NCI-H1930 (cell line): Measurements from ENCODE around the gene KRABD2.
"Not testable (repeated sequence)": the region's sequence is repeated elsewhere in the genome, so short reads cannot be mapped to it uniquely, and the experiment has no call there.

Source experiments
- DNase-seq, 2 experiments: peaks; one replicate each; lab custom pipeline; 2025; lab: John Stamatoyannopoulos, UW

KRABD2 gene

DNA sequence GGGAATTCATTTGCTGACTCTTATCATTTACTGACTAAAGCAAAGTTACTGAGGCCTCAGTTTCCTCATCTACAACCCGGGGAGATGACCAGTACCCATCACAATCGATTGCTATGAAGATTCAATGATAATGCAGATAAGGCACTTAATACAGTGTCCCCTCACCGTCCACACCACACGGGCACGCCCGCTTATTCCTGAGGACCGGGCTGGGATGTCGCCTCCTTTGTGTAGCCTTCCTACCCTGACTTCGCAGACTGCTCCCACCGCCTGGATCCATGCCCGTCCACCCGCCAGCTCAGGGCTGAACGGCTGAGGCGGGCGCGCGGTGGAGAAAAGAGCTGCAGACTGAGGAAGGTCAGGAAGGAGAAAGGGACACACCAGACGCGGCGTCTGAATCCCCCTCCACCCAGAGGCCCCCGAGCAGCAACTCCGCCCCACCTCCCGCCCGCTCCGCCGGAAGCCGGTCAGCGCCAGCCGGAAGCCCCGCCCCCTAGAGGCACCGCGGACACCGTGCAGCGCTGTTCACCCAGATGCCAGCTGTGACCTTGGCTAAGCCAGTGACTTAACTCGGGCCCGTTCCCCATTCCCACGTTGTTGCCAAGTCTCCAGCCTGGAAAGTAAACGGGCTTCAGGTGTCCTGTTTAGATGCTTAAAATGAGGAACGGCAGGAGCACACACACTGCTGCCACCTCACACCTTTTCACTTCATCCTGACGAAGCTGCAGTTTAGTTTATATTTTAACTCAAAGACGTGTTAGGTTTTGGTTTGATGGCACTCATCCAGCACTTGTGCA, at the start of gene KRABD2:
KRABD2 (minus strand) TSS at position 434 of the 797 bp plus-strand sequence.
- peak; percentile 77 to 87 for DNase-seq

DNA sequence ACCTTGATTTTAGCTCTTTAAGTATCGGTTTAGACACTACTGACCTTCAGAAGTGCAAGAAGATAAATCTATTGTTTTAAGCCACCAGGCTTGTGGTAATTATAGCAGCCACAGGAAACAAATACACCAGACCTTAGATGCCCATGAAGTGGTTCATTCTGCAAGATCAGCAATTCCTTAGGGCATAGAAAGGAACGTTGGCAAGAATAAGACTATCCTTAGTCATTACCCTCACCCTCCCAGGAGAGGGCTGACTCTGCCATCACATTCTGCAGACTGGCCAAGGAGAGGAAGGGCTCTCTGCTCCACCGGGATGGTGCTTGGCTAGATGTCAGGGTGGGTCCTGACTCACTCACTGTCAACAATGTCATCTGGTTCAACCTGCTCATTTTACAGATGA, 45.1 kb upstream of the KRABD2 start:
- DNase-seq = no peak

DNA sequence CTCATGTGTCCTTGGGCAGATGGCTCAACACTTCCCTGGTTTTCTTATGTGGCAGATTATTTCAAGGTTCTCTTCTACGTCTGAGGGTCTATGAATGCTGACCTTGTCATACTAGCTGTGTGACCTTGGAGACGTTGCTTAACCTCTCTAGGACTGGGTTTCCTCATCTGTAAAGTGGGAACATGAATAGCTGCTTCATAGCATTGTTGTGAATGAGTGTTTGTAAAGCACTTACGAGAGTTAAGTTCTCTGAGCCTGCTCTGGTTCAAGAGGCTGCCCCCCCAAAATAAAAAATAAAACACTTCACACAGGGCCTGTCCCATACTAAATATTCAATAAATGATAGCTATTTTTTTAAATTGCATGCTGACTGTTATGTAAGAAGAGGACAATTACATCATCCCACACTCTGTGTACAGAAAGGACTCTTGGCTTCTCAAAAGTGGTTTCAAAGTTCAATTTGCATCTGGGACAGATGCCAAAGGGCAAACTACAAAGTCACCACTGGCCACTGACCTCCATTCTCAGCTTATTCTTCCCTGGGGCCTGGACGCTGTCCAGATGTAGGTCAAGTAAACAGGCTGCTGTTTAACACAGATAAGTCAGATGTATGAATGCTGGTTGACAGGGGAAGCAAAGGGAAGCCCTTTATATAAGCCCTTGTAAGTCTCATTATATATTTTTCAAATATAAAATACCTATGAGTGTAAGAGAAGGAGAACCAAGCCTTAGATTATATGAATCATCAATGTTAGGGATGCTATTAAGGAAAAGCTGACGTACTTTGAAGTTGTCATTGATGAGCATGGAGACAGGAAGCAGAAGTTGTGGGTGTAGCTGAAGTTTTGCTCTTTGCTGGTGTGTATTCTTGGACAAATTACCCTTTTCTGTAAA, 43.8 kb upstream of the KRABD2 start:
- no peak for DNase-seq

DNA sequence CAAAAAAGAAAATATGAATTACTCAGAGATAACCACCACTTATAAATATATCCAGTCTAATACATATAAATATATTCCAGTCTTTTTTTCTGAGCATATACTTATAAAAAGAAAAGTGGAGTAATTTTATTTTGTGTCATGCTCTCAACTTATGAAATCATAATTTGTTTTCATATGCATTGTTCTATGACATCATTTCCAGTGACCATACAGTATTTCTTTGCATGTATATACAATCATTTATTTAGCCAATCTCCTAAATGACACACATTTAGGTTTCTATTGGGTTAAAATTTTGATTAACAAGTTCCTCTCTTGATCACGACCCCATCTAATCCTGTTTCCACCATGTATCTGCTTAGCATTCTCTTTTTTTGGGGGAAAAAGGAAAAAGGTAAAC, 42.8 kb upstream of the KRABD2 start:
- DNase-seq = no peak

DNA sequence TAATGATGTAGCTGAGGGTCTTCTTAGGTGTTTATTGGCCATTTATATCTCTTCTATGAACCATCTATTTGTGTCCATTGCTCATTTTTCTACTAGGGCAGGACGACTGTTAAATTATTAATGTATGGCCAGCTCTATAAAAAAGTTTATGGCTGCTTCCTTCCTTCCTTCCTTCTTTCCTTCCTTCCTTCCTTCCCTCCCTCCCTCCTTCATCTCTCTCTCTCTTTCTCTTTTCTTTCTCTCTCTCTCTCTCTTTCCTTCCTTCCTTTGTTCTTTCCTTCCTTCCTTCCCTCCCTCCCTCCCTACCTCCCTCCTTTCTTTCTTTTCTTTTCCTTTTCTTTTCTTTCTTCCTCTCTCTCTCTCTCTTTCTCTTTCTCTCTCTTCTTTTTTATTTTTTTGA, 42.0 kb upstream of the KRABD2 start:
- DNase-seq = no peak

DNA sequence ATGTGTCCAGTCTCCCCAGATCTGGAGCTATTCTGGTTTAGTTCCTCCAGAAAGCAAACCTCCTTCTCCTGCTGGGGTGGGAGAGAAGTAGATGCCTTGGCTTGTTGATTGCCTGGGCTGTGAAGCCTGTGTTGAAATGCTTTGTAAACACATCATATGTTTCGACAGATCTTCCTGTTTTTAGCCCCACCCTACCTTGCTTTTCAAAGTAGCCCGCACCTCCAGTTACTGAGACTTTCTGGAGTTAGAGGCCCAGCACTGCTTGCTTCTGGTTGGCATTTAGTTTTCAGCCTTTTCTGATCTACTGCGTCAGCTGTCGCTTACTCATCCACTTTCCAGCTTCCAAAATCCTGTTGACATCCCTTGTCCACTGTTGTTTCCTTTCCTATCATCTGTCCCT, 41.3 kb upstream of the KRABD2 start:
- no peak for DNase-seq

DNA sequence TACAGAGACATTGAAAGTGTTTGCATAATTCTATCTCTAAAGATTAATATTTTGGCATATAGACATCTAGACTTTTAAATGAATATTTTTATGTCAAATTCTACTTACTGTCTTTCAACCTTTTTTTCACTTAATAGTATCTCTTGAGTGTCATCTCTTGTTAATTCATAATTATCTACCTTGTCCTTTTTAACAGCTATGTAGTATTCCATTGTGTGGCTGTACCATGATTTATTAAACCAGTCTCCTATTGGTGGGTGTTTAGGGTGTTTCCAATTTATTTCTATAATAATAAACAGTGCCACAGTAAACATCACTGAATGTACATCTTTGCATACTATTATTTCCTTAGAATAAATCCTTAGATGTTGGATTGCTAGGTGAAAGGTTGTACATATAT, 37.4 kb upstream of the KRABD2 start:
- no peak for DNase-seq

DNA sequence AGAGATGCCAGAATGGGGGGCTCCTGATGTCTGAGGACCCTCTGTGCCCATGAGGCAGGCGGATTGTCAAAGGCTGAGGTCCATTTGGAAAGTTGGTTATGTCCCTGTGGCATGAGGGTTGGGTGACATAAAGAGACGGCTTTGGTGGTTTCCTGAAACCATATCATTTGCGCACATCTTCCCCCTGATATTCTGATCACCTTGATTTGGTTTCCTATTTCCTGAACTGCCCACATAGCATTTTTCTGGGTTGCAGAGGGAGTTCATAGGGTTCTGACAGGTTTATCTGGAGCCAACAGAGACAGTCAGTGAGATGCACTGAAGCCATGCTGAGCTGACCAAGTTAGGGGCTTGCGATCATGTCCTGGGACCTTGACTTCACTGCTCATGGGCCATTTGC, 36.8 kb upstream of the KRABD2 start:
- no peak for DNase-seq

DNA sequence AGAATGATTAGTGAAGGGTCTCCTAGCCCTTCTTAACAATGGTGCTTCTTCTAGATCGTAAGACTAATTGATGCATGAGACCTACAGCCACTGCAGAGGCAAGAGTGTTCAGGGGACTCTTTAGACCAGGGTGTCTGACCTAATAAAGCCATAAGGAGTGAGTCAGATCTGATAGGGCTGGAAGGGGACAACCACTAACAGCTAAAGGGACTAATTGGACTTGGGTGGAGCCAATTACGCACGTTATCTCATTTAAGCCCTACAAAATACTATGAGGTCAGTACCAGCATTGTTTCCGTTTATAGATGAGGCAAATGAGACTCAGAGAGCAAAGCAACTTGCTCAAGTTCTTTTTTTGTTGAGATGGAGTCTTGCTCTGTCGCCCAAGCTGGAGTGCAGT, 35.6 kb upstream of the KRABD2 start:
- DNase-seq = no peak

DNA sequence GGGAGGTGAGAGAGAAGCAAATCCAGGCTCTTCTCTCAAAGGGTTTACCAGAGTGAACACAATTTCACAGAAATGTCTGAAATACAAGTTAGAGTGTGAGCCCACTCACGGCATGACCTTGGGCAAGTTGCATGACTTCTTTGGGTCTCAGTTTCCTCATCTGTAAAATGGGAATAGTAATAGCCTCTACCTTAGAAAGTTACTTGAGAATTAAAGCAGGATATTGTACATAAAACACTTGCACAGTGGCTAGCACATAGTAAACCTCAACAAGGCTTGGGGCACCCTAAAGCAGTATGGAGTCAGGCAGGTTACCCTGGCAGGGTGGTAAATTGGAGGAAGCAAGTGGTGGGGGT, 34.4 kb upstream of the KRABD2 start:
- DNase-seq = no peak

DNA sequence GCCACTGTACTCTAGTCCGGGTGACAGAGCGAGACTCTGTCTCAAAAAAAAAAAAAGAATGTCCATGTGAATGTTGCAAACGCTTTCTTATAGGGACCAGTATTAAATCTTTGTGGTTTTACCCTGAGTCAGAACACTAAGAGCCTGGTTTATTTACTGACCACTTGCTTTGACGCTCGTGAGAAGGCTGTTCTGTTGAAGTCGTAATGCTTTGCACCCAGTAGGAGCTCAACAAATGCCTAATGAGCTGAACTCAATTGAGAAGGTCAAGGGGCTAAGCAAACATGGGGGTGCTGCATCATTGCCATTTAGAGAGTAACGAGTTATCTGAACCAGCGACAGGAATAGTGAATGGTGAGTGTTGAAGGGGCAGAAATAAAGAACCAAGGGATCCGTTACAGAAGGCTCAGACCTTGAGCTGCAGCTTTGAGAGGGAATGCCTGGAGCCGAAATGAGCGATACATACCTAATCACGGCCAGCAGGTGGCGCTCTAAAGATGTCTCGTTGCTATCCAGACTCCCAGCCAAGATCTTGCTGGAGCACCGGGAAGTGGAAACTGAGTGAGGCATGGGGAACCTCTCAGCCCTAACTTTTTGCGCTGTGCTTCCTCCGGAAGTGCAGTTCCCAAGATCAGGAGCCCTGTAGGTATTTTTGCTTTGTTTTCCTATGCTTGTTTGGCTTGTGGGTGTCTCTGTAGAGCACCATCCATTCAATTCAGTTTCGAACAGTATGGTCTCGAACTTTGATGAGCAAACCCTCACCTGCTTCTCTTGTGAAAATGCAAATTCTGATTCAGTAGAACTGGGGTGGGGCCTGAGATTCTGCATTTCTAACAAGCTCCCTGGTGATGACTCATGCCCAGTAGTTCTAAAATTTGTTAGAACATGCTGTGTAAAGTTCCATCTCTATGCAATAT, 33.7 kb upstream of the KRABD2 start:
- DNase-seq = peak; percentile 61 to 83

DNA sequence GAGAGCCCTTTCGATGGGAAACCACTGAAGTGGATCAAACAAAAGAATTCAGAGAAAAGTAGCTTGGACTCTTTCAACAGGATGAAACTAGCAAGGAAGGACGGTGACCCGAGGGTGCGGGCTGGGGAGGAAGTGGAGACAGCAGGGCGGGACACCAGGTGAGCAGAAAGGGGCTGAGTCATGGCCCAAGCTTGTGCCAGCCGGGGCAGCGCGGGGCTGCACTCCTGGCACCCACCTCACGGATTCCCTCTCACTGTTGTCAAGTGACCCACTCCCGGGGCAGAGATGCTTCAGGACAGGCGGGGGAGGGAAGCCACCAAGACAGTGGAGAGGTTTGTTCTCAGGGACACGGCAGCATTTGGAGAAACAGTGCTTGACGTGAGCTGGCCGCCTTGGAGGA, 31.9 kb upstream of the KRABD2 start:
- no peak for DNase-seq

DNA sequence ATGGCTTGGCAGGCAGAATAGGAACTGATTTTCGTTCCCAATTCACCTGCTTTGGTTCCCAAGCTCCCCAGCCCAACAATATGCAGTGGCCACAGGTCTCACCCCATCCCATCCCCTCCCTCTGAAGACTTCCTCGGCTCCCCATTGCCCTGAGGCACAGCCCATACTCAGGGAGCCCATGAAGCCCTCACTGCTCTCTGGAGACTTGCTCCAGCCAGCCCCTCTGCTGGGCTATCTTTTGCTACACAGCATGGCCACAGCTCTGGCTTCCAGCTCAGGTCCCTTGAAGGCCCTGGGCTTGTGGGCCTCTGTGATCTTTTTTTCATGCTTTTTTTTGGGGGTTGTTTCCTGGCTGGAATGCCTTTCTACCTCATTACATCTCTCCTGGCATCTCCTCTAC, 29.7 kb upstream of the KRABD2 start:
- DNase-seq = no peak

DNA sequence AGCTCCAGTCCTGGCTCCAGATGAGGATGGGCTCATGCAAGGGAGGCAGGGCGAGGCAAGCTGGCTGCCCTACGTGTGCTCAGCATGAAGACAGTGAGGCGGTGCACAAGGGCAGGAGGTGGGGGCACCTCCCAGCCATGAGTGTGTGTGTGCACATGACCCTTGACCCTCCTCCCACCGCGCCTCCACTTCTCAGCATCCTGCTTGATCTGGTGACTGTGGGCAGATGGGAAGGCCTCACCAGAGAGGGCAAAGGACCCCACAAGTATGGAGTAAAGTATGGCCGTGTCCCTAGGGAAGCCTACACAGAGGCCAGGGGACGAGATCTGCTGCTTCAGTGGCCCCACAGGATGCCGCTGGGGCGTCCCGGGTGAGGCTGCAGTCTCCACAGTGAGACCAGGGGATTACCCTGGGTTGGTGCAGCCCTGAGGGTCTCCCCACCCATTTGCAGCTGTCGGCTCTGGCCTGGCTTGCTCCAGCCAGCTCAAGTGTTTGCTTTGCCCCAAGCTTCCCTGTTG, 29.1 kb upstream of the KRABD2 start:
- no peak for DNase-seq

DNA sequence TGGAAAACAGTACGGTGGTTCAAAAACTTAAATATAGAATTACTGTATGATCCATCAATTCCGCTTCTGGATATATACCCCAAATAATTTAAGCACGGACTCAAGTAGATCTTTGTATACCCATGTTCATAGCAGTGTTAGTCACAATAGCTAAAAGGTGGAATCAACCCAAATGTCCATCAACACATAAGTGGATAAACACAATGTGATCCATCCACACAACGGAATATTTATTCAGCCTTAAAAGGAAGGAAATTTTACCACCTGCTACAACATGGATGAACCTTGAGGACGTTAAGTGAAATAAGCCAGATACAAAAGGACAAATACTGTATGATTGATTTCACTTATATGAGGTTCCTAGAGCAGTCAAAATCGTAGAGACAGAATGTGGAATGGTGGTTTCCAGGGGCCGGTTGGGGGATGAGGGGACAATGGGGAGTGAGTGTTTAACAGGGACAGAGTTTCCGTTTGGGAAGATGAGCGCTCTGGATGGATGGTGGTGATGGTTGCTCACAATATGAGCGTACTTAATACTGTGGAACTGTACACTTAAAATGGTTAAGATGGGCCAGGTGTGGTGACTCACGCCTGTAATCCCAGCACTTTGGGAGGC, 26.5 kb upstream of the KRABD2 start:
- DNase-seq = no peak

DNA sequence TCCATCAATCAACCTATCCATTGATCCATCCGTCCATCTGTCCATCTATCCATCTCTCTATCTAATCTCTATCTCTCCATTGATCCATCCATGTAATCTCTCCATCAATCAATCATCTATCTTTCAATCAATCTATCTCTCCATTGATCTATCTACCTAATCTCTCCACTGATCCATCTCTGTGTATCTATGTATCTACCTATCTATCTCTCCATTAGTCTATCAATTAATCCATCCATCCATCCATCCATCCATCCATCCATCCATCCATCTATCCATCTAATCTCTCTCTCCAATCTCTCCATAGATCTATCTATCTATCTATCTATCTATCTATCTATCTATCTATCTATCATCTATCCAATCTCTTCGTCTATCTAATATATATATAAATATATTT, 24.6 kb upstream of the KRABD2 start:
- no peak for DNase-seq

DNA sequence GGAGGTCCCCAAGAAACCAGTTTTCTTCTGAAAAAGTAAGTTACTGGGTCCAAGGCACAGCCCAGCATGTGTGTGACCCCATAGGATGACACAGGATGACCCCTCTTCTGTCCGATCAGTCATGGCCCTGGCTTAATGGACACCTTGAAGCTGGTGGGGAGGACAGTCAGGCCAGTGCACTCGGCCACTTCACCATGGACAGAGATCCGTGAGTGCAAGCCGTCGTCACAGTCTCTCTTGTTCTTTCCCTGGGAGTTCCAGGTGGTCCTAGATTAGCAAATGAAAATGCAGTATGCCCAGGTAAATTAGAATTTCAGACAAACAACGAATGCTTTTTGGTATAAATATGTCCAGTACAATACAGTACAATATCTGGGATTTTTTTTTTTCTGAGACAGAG, 22.5 kb upstream of the KRABD2 start:
- no peak for DNase-seq

DNA sequence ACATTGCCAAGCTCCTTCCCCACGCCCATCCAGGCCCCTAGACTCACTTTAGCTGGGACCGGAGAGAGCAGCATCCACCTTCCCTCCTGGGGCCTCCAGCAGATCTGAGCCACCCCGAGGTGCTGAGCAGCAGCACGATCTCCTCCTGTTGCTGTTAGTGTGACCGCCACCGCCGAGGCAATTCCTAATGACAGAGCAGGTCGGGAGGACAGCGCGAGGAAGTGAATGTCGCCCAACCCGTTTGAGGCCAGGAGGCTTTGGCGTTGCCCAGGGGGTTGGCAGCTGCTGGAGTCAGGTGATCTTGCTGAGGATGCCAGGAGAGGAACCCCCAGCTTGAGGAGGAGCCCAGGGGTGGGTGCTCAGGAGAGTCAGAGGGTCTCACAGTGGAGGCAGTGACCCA, 21.1 kb upstream of the KRABD2 start, which contains the start of gene RNF222:
RNF222 (minus strand) TSS at position 192 of the 400 bp plus-strand sequence. CDS start 4,366 bp downstream, outside the sequence.
- DNase-seq = no peak

DNA sequence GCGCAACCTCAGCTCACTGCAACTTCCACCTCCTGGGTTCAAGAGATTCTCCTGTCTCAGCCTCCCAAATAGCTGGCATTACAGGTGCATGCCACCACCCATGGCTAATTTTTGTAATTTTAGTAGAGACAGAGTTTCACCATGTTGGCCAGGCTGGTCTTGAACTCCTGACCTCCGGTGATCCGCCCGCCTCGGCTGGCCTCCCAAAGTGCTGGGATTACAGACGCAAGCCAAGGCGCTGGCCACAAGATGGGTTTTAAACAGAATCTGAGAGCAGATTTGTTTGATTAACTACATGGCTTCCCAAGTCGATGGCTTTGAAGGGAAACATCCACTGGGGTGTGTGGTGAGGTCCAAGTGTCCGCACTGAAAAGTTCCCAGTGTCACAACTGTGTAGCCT, 18.0 kb upstream of the KRABD2 start:
- DNase-seq = not testable (repeated sequence)

DNA sequence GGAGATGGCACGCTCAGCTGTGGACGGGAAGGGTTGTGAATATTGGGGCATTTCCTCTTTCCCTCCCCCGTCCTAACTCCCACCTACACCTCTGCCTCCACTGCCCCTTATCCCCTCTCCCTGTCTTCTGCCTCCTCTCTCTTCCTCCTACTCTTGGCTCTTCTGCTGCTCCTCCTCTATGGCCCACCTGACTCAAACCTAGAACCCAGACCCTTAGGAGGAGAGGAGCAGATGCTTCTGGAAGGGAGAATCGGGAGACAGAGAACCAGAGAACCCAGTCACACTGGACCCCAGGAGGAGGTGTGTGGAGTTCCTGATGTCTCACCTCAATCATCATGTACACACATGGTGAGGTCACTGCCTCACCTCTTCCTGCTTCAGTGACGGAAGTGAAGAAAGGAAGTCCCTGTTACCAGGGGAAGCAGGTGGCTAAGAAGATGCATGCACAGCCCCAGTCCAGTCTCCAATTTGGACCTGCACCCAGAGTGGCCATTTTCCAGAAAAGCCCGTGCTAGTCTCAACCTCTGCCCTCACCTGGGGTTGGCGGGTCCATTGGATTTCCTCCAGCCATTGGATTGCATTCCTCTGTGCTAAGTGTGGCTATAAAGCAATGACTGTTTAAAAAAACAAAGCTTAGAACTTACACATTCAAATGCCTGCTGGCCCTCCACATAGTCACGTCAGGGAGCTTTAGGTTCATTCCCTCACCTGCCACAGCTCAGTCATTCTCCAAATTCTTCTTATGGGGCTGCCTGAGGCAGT, 17.1 kb upstream of the KRABD2 start:
- DNase-seq = no peak
